Gastrocnemius medialis (tissue), 4 donors: ENCODE results near the gene SSU72.

Experiments
- CTCF ChIP-seq, 5 experiments: fragments of 450-650 bp in 3 of 5; fragments of 200-600 bp in 2 of 5; sonication (generic) in 2 of 5; IDR thresholded peaks in 4 of 5; conservative IDR thresholded peaks in 1 of 5; 1 replicate in 4 of 5; 2 replicates in 1 of 5; pipeline ENCODE4 v1.5.1; 2016 to 2019; ENCODE audit warnings: antibody characterized with exemption in 5 of 5, mild to moderate bottlenecking in 3 of 5, moderate library complexity in 3 of 5
- POLR2A ChIP-seq, 2 donors: fragments of 450-650 bp; IDR thresholded peaks; one replicate each; pipeline ENCODE4 v1.6.1; 2017; ENCODE audit warnings: antibody characterized with exemption in 2 of 2, mild to moderate bottlenecking in 2 of 2, moderate library complexity in 2 of 2

DNA sequence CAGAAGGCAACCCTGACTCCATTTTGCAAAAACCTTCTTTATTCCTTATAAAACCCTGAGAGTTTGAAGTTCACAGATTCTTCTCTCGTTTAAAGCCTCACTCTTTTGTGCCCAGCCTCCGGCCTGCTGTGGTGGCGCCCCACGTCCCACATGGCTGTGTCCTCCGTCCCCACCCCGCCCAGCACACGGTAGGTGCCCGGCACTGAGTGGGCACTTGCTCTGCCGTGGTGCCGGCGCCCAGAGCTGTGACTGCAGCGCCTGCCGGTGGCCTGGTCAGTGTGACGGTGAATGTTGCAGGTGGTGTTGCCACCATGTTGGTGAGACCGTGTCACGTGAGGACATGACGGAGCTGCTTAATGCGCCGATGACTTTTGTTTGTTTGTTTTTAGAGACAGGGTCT lies 53.3 kb downstream of the SSU72 start:
- TF ChIP-seq CTCF (IDR thresholded peaks at IDR 0.05 in 4 of 5, conservative IDR thresholded peaks at IDR 0.05 in 1 of 5) (no peak), POLR2A (IDR thresholded peaks at IDR 0.05) (no peak)
